Measurements from ENCODE around the gene MLC1.
A peak's percentile ranks its signal among the peaks of the same experiment; 100 is the strongest.

MLC1 gene

GRCh38 chr22:50016988-50017700 lies 68.1 kb downstream of the MLC1 start:
- peak; percentile 19 to 60 for DNase-seq (ENCODE audit: low read depth in 1 of 2, low spot score in 1 of 2)

GRCh38 chr22:50016308-50016987 lies 68.8 kb downstream of the MLC1 start:
- no peak for DNase-seq (ENCODE audit: low read depth in 1 of 2, low spot score in 1 of 2)

- DNase-seq (ENCODE audit: low read depth in 1 of 2, low spot score in 1 of 2) = no peak
These were observed 69.5 kb downstream of the MLC1 start for GRCh38 chr22:50015451-50016307.

- no peak for DNase-seq (ENCODE audit: low read depth in 1 of 2, low spot score in 1 of 2)
These were observed 70.4 kb downstream of the MLC1 start for GRCh38 chr22:50014655-50015401.

- DNase-seq (ENCODE audit: low read depth in 1 of 2, low spot score in 1 of 2) = no peak
These were observed 71.1 kb downstream of the MLC1 start for GRCh38 chr22:50014053-50014501.

GRCh38 chr22:50012211-50013181 lies 72.7 kb downstream of the MLC1 start, which contains the start of gene IL17REL:
Gene IL17REL (minus strand): TSS chr22:50012765. CDS start chr22:50012646, 119 bp downstream.
- DNase-seq (ENCODE audit: low read depth in 1 of 2, low spot score in 1 of 2) = no peak

GRCh38 chr22:50011447-50012210 lies 73.6 kb downstream of the MLC1 start:
- no peak for DNase-seq (ENCODE audit: low read depth in 1 of 2, low spot score in 1 of 2)

- DNase-seq (ENCODE audit: low read depth in 1 of 2, low spot score in 1 of 2) = peak; percentile 29 to 64
These were observed 74.4 kb downstream of the MLC1 start for GRCh38 chr22:50010676-50011446.

GRCh38 chr22:50009765-50010675 lies 75.2 kb downstream of the MLC1 start:
- no peak for DNase-seq (ENCODE audit: low read depth in 1 of 2, low spot score in 1 of 2)

Data from stimulated activated CD4-positive, alpha-beta T cell treated with anti-CD3 and anti-CD28 coated beads, Interleukin-15, amount 100 ng/mL, for 1 hour (primary cell).